HG03097 (cell line): ENCODE data around the gene CLK2.
A peak's percentile ranks its signal among the peaks of the same experiment; 100 is the strongest.
"Not testable (repeated sequence)": the region's sequence is repeated elsewhere in the genome, so short reads cannot be mapped to it uniquely, and the experiment has no call there.

Source experiments
- ATAC-seq: cut with Tn5 transposase; IDR thresholded peaks from one replicate; pipeline ENCODE4 v1.9.1; 2021; ENCODE audit not compliant: unreplicated experiment, low FRiP score

CLK2 gene

GRCh38 chr1:155269381-155269780, 3.9 kb downstream of the CLK2 start:
- no peak for ATAC-seq

DNA sequence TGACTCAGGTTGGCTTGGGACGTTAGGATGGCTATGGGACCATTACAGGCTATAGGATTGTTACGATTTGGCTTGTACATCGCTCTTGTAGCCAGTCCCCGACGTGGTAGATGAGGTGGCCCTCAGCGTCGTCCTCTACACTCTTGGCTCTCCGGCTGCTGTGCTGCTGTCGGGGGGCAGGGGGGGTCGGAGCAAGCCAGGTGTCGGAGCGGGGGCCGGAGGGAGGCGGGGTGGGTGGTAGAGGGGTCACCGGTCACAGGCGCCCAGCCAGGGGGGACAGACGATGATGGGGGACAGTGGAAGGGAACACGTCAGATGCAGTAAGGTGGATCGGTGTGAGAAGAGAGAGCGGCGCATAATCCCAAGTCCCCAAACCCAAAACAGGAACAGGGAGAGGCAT, 4.7 kb downstream of the CLK2 start:
- ATAC-seq: no peak

DNA sequence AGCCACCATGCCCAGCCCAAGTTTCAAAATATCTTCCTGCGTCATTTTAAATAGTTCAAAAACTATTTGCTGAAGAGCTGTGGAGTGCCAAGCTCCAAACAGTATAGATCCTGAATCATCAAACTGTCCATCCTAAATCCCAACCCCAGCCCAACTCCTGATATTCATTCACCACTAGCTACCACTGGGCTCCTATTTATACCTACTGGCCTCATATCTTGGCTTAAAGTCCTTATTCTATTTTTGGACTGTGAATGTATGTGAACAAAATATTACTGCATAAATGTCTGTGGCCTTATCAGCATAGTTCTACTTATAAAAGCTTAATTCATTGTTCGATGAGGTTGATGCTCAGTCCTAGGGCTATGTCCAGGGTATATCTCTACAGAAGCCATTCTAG, 5.9 kb downstream of the CLK2 start:
- ATAC-seq: no peak

DNA sequence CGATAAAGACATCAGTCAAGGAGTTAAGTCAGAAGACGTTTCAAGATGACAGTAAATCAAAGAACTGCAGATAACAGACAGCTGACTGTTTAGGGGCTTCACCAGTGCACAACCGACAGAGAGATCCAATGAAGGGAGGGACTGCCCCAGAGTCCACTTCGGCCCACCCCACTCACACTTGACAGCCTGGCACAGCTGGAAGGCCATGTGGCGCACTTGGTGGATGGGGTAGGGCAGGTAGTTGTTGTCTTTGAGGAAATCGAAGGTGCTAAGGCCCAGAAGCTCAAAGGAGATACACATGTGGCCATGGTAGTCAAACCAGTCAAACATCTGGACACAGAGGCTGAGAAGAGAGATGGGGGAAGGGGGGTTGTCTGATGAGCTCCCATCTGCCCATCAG, 6.8 kb downstream of the CLK2 start:
- no peak for ATAC-seq

- ATAC-seq: no peak
These were observed 10.2 kb downstream of the CLK2 start for GRCh38 chr1:155263067-155263466.

GRCh38 chr1:155261852-155262673, 11.2 kb downstream of the CLK2 start, which contains the start of gene SCAMP3:
SCAMP3 (minus strand) TSS chr1:155262360; CDS start chr1:155262151, 209 bp downstream.
- ATAC-seq: peak; percentile 80

DNA sequence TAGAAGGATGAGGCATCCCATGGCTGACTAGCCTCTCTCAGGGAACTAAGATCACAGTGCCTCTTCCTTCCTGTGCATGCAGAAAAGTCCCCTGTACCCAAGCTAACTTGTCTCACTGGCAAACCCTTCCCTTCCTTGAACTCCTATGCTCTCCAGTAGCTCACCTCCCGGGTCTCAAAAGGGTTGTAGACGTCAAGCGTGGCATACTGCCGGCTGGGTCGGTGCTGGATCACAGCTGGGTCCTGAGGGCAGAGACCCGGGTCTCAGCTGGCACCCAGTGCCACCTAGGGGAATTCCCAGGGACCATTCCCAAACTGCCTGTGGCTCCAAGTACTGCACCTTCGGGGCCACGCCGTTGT, 11.8 kb downstream of the CLK2 start:
- peak; percentile 7 for ATAC-seq

GRCh38 chr1:155260276-155260675, 13.0 kb downstream of the CLK2 start:
- ATAC-seq: no peak

DNA sequence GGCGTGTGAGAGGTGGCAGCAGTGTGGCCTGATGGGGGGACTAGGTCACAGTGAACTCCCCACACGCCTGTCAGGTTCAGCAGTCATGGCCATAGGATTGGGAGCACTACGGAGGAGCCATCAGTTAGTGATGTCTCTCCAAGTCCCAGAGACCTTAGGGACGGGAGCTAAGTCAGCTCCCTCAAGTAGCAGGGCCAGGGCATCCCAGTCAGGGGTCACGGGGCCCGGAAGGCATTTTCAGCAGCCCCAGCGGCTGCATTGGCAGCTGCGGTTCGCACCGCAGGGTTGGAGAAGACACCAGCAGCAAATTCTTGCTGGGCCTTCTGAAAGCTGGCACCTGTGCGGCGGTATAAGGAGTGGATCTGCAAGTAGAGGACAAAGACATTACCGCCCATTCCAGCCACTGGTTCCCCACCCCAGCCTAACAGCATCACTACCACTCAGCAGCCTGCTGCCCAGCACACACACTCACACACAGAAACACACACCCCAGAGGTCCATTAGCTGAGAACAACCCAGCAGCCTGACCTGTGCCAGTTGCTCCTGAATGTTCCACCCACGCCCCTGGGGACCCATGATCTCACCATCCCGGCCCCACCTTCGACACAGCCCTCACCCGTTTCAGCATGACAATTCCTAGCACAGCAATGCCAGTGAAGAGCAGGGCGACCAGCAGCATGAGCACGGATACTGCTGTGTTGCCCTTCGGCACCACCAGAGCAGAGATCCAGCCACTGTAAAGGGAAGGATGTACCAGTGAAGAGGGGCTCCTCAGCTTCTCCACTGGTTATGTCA, 17.0 kb downstream of the CLK2 start:
- ATAC-seq: no peak

DNA sequence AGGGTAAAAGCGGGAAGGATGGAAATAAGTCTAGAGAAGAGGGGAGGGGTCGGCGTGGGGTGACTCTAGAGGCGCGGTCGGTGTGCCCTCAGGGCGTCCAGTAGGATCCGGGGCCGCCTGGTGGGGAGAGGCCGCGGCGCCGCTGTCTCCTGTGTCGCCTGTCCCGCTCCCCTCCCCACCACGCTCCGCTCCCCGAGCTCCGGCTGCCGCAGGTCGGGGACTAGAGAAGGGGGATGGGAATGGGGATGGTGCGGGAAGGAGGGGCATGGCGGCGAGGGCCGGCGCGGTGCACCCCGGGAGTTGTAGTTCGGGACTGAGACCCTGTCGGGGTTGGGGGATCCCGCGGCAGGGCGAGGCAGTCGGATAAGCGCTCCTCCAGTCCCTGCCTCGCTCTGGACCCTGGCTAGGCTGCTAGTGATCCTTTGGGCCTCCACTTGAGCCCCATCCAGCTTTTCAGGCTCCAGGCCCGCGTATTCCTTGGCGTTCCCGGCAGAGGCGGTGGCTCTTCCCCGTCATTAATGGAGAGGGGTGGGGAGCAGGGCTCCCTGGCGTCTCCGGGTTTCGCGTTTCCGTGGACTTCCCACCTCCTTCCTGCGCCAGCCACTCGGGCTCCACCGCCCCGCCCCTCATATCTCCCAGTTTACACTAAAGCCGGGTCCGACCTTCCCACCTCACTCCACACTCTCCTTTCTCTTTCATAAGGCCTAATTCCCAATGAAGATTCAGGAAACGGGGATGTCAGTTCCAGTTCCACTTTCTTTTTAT, 17.9 kb downstream of the CLK2 start, which contains the start of gene ENTREP3:
Gene ENTREP3, minus strand, starts transcription at position 241 of the 765 bp plus-strand sequence. CDS start 606 bp downstream, outside the sequence.
- ATAC-seq: peak; percentile 32

DNA sequence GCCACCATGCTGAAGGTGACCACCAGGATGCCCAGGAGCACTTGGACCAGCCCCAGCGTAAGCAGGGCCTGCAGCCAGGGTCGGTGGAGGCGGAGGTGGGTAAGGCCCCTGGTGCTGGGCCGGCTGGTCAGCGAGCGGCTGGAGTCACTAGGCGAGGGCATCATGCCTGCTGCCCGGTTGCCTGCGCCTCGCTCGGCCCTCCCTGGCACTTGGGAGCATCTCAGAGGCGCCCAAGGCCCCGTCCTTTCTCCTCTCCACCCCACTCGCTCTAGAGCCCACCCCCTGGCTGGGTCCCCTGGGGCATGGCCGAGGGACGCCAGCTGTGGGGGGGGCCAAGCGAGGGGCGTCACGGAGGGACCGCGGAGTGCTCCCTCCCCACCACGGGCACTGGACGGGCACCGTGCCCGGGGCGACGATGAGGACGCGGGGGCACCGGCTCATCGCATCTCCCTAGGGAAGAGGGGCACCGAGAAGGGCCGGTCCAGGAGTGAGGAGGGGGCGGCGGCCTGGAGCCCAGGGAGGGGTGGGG, 18.5 kb downstream of the CLK2 start:
- ATAC-seq: no peak

DNA sequence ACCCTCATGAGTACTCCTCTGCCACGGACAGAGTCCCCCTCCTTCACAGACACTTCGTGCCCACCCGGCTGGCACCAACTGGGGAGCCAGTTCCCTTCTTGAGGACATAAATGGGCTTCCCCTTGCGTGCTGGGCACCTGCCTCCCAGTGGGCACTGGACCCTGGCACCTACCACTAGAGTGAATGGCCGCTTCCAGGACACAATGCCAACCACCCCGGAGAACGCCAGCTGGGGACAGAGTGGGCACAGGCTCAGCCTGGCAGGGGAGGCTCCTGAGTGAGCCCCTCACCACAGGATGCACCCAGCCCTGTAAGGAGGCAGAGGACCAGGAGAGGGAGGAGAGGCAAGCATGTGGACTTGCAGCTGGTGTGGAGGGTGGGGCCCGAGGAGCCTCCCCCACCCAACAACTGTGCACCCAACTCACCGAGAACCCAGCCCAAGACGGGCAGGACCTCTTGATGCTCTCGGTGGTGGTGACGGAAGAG, 19.0 kb downstream of the CLK2 start:
- ATAC-seq: no peak

GRCh38 chr1:155253797-155254196, 19.5 kb downstream of the CLK2 start:
- ATAC-seq: no peak

- ATAC-seq: no peak
These were observed 20.1 kb downstream of the CLK2 start for GRCh38 chr1:155253208-155253607.

DNA sequence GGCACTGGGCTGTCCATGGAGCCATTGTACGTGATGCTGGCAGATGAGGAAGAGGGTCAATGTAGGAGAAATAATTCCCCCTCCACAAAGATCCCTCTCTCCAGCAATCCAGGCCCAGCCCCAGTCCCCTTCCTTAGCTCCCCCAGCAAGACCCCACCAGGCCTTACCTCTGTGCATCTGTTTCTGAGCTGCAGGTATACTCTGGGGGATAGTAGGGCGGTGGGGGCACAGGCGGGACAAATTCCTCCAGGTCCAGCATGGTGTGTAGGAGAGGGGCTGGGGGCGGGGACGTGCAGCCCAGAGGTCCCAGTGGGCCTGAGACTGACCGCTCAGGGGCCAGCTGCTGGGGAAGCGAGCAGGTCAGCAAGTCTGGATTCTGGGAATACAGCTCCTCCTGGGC, 21.7 kb downstream of the CLK2 start:
- no peak for ATAC-seq

- ATAC-seq: peak; percentile 83
These were observed 22.5 kb downstream of the CLK2 start for GRCh38 chr1:155250633-155251449.

- ATAC-seq: peak; percentile 13
These were observed 23.1 kb downstream of the CLK2 start for GRCh38 chr1:155250246-155250632.

- no peak for ATAC-seq
These were observed 25.4 kb downstream of the CLK2 start for GRCh38 chr1:155247667-155248553.

DNA sequence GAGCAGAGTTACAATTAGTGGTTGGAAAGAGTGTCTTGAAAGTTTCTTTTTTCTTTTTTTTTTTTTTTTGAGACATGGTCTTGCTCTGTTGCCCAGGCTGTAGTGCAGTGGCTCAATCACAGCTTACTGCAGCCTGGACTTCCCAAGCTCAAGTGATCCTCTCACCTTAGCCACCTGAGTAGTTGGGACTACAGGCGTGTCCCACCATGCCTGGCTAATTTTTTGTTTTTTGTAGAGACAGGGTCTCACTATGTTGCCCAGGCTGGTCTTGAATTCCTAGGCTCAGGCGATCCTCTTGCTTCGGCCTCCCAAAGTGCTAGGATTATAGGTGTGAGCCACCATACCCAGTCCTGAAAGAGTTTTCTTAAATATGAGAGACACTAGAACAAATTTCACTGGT, 26.5 kb downstream of the CLK2 start:
- ATAC-seq: not testable (repeated sequence)
